Measurements from ENCODE around the gene ALDH1L1. TPM values are rescaled to one million over a fixed set of nuclear protein-coding genes. Genes with fewer than 3 reads are reported as not detected.

Gene ALDH1L1
- total and polyA plus RNA-seq, 9 of the 15 experiments (the other 6 are each of a cell fraction or from before 2014, with no cell fraction given), result 0.06 to 1.9 (median 0.57) TPM; not detected in 1

DNA sequence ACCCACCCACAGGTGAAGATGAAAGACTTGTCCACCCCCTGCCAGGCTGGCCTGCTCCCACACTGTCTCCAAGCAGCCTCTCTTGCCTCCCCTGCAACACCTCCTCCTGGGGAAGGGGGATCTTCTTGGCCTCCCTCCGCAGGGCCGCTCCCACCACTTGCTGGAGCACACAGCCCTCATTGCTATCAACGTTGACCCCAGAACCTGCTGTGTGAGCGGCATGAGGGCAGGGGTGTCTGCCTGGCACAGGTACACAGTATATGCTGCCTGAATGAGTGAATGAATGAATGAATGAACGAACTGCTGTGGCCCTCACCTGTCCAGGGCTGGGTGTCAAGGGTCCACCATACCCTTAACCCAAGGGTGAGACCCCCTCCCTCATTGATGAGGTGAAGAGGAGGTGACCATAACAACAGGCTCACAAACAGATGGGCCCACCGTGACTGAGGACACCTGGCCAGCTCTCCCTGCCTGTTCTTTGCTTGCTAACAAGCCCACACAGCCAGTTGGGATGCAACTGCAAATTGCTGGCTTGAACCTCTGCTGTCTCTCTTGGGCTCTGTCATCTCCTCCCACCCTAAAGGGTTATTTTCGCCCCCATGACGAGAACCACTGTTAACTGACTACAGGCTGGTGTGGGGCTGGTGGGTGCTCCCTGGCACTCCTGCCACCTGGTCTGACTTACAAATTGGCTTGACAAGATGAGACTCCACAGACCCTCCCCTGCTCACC is 118.9 kb downstream of the ALDH1L1 start:
- ATAC-seq, result no peak
- FAIRE-seq, result no peak
- H3K4me2 ChIP-seq (ENCODE audit: insufficient read depth, low read length), result no peak overlapping the region
- no peak overlapping the region for H3K4me3 ChIP-seq
- peaks cover 7 to 12% of the 10 kb centered on the region in 2 experiments; a peak in 4 of 5 replicates for H3K4me1 ChIP-seq (replicated peaks in 1 of 2; ENCODE audit: control insufficient read depth in 2 of 2, insufficient read depth in 2 of 2, low read length in 2 of 2)
- H3K27me3 ChIP-seq (ENCODE audit: control insufficient read depth in 2 of 2, insufficient read depth in 2 of 2, low read length in 2 of 2), result no peaks in the 10 kb centered on the region
- no peak for DNase-seq (ENCODE audit: extremely low read depth in 1 of 4, low spot score in 3 of 4)
- no peak overlapping the region for H2AFZ ChIP-seq (ENCODE audit: low read depth, low read length)
- BruUV-seq (replicated peaks), result no TSS peak
- WGBS (ENCODE audit: insufficient coverage, low coverage, missing lambda C conversion rate), result 18% methylated on average over 4 of the region's 8 CpGs
- no peak overlapping the region for H3K27ac ChIP-seq (ENCODE audit: extremely low read depth, low read depth, low read length)
- H3K36me3 ChIP-seq (ENCODE audit: control insufficient read depth, insufficient read depth, low read length), result no peaks in the 10 kb centered on the region
- no peaks in the 10 kb centered on the region for H3K79me2 ChIP-seq (ENCODE audit: control insufficient read depth, insufficient read depth, low read length)
- intact Hi-C loops (cut with micrococcal nuclease) (no loop called here), in situ Hi-C loops (cut with MboI) (no loop called here)
- no peak overlapping the region for H3K9ac ChIP-seq (ENCODE audit: insufficient read depth in 1 of 2, low read depth in 2 of 2, low read length in 2 of 2)
- H3K9me3 ChIP-seq (replicated peaks; ENCODE audit: control insufficient read depth, insufficient read depth, low read depth, low read length), result no peaks in the 10 kb centered on the region
- H3K9me1 ChIP-seq (ENCODE audit: control insufficient read depth, insufficient read depth, low read length), result no peaks in the 10 kb centered on the region
- H4K20me1 ChIP-seq (replicated peaks; ENCODE audit: control insufficient read depth, insufficient read depth, low read length), result no peaks in the 10 kb centered on the region
- ChIA-PET POLR2A (no interaction called here), CTCF (ENCODE audit: low intra/inter-chr PET ratio) (no interaction called here)
- no peak for TF ChIP-seq EP300 (IDR thresholded peaks at IDR 0.05; ENCODE audit: low read length)
- TF ChIP-seq ZNF24 (IDR thresholded peaks at IDR 0.05), result peak; percentile 35; the same call in 1 of the 2 replicates

DNA sequence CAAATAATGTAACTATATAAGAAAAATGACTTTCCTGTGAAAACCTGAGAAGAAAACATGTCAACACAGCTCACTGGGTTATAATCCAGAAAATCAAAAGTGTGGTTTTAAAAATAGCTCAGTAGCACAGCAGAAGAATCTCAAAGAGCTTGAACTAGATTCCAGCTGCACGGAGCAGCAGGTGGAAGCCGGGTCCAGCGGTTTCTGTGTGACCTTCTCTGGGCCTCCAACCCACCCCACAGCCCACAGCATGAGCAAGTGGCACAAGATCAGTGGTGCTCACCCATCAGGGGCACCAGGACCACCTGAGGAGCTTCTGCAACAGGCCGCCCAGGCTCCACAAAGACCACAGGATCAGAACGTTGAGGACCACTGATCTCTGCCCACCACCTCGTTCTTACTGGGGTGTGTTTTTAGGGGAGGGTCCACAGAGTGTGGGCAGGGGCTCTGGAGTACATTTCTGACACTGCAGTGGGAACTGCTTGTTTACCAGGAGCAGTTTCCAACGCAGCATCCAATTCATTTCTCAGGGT is 119.7 kb downstream of the ALDH1L1 start:
- no TSS peak for BruUV-seq (replicated peaks)
- no peaks in the 10 kb centered on the region for H4K20me1 ChIP-seq (replicated peaks; ENCODE audit: control insufficient read depth, insufficient read depth, low read length)
- intact Hi-C loops (cut with micrococcal nuclease), result no loop called here
- no peaks in the 10 kb centered on the region for H3K9me3 ChIP-seq (replicated peaks; ENCODE audit: control insufficient read depth, insufficient read depth, low read depth, low read length)
- H3K9ac ChIP-seq (ENCODE audit: insufficient read depth in 1 of 2, low read depth in 2 of 2, low read length in 2 of 2), result no peak overlapping the region
- H3K36me3 ChIP-seq (ENCODE audit: control insufficient read depth, insufficient read depth, low read length), result no peaks in the 10 kb centered on the region
- in situ Hi-C loops (cut with MboI), result no loop called here
- H3K27me3 ChIP-seq (ENCODE audit: control insufficient read depth in 2 of 2, insufficient read depth in 2 of 2, low read length in 2 of 2), result no peaks in the 10 kb centered on the region
- ATAC-seq (no peak), FAIRE-seq (no peak), DNase-seq (ENCODE audit: extremely low read depth in 1 of 4, low spot score in 3 of 4) (no peak)
- no peak overlapping the region for H3K4me2 ChIP-seq (ENCODE audit: insufficient read depth, low read length)
- no peak overlapping the region for H3K4me3 ChIP-seq
- H3K27ac ChIP-seq (ENCODE audit: extremely low read depth, low read depth, low read length), result no peak overlapping the region
- no peaks in the 10 kb centered on the region for H3K79me2 ChIP-seq (ENCODE audit: control insufficient read depth, insufficient read depth, low read length)
- peaks cover 10 to 14% of the 10 kb centered on the region in 2 experiments; a peak in 4 of 5 replicates for H3K4me1 ChIP-seq (replicated peaks in 1 of 2; ENCODE audit: control insufficient read depth in 2 of 2, insufficient read depth in 2 of 2, low read length in 2 of 2)
- H2AFZ ChIP-seq (ENCODE audit: low read depth, low read length), result no peak overlapping the region
- no peaks in the 10 kb centered on the region for H3K9me1 ChIP-seq (ENCODE audit: control insufficient read depth, insufficient read depth, low read length)
- WGBS (ENCODE audit: insufficient coverage, low coverage, missing lambda C conversion rate), result 36% methylated on average over 6 of the region's 7 CpGs
- POLR2A ChIA-PET, result no interaction called here
- CTCF ChIA-PET (ENCODE audit: low intra/inter-chr PET ratio), result no interaction called here
- TF ChIP-seq, protein P1, sequence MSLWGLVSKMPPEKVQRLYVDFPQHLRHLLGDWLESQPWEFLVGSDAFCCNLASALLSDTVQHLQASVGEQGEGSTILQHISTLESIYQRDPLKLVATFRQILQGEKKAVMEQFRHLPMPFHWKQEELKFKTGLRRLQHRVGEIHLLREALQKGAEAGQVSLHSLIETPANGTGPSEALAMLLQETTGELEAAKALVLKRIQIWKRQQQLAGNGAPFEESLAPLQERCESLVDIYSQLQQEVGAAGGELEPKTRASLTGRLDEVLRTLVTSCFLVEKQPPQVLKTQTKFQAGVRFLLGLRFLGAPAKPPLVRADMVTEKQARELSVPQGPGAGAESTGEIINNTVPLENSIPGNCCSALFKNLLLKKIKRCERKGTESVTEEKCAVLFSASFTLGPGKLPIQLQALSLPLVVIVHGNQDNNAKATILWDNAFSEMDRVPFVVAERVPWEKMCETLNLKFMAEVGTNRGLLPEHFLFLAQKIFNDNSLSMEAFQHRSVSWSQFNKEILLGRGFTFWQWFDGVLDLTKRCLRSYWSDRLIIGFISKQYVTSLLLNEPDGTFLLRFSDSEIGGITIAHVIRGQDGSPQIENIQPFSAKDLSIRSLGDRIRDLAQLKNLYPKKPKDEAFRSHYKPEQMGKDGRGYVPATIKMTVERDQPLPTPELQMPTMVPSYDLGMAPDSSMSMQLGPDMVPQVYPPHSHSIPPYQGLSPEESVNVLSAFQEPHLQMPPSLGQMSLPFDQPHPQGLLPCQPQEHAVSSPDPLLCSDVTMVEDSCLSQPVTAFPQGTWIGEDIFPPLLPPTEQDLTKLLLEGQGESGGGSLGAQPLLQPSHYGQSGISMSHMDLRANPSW (CRISPR knock-in tag; IDR thresholded peaks at IDR 0.05), result no peak
- TF ChIP-seq CBFA2T3 (IDR thresholded peaks at IDR 0.05) (no peak), SAFB (IDR thresholded peaks at IDR 0.05; ENCODE audit: borderline replicate concordance, low read depth, low read length) (no peak), POLR2H (tag; IDR thresholded peaks at IDR 0.05; ENCODE audit: low read depth) (no peak), HNRNPH1 (optimal IDR thresholded peaks at IDR 0.05; ENCODE audit: low read depth, low read length) (no peak), ZNF324 (CRISPR knock-in tag; IDR thresholded peaks at IDR 0.05) (no peak), ZNF133 (CRISPR knock-in tag; IDR thresholded peaks at IDR 0.05) (no peak), THRAP3 (IDR thresholded peaks at IDR 0.05; ENCODE audit: borderline replicate concordance) (no peak), ARID2 (IDR thresholded peaks at IDR 0.05) (no peak)
- TF ChIP-seq, protein P2, sequence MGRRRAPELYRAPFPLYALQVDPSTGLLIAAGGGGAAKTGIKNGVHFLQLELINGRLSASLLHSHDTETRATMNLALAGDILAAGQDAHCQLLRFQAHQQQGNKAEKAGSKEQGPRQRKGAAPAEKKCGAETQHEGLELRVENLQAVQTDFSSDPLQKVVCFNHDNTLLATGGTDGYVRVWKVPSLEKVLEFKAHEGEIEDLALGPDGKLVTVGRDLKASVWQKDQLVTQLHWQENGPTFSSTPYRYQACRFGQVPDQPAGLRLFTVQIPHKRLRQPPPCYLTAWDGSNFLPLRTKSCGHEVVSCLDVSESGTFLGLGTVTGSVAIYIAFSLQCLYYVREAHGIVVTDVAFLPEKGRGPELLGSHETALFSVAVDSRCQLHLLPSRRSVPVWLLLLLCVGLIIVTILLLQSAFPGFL (CRISPR knock-in tag; IDR thresholded peaks at IDR 0.05), result no peak
